Skeletal muscle satellite cell (primary cell): ENCODE data around the gene PTTG1IP.
"Not testable (repeated sequence)": the region's sequence is repeated elsewhere in the genome, so short reads cannot be mapped to it uniquely, and the experiment has no call there.

Experiments used
- H3K27me3 ChIP-seq: 2 replicates; pipeline ENCODE4 v1.7.0; 2013; ENCODE audit warnings: low read length; ENCODE audit not compliant: control insufficient read depth, insufficient read depth
- H3K36me3 ChIP-seq: 2 replicates; pipeline ENCODE4 v1.7.0; 2013; ENCODE audit warnings: mild to moderate bottlenecking, control low read depth, low read length; ENCODE audit not compliant: insufficient read depth
- H3K4me1 ChIP-seq: 2 replicates; pipeline ENCODE4 v1.7.0; 2013; ENCODE audit warnings: low read length; ENCODE audit not compliant: control insufficient read depth, insufficient read depth
- H3K4me2 ChIP-seq: 2 replicates; pipeline ENCODE4 v1.7.0; 2013; ENCODE audit warnings: mild to moderate bottlenecking, low read length
- H3K4me3 ChIP-seq: 2 replicates; pipeline ENCODE4 v1.7.0; 2013; ENCODE audit warnings: low read length
- H3K9ac ChIP-seq: 2 replicates; pipeline ENCODE4 v1.7.0; 2013; ENCODE audit warnings: mild to moderate bottlenecking, low read depth, low read length, moderate library complexity
- H3K9me3 ChIP-seq: replicated peaks from 2 replicates; pipeline ENCODE4 v1.7.0; 2013; ENCODE audit warnings: mild to moderate bottlenecking, control low read depth, low read length

PTTG1IP gene

GRCh38 chr21:44884097-44884496 lies 10.6 kb upstream of the PTTG1IP start:
- Histone ChIP-seq H3K4me1 (peaks cover 27% of the 10 kb centered on the region), H3K9ac (no peak overlapping the region), H3K36me3 (no peaks in the 10 kb centered on the region)

GRCh38 chr21:44883250-44883649 lies 9.8 kb upstream of the PTTG1IP start:
- no peak overlapping the region for H3K4me2 ChIP-seq
- H3K4me1 ChIP-seq = peaks cover 27% of the 10 kb centered on the region
- no peaks in the 10 kb centered on the region for H3K9me3 ChIP-seq
- H3K4me3 ChIP-seq = no peak overlapping the region
- no peak overlapping the region for H3K9ac ChIP-seq
- H3K27me3 ChIP-seq = no peaks in the 10 kb centered on the region
- H3K36me3 ChIP-seq = no peaks in the 10 kb centered on the region

More at GRCh38 chr21:44884097-44884496, 10.6 kb upstream of the PTTG1IP start:
- Histone ChIP-seq H3K9me3 (no peaks in the 10 kb centered on the region), H3K27me3 (no peaks in the 10 kb centered on the region), H3K4me3 (no peak overlapping the region), H3K4me2 (no peak overlapping the region)

GRCh38 chr21:44881198-44881872 lies 7.8 kb upstream of the PTTG1IP start:
- peaks cover 27% of the 10 kb centered on the region for H3K4me1 ChIP-seq
- H3K27me3 ChIP-seq = no peaks in the 10 kb centered on the region
- H3K4me3 ChIP-seq = peak overlapping the region; percentile 25
- no peaks in the 10 kb centered on the region for H3K9me3 ChIP-seq
- peak overlapping the region; percentile 22 for H3K9ac ChIP-seq
- peak overlapping the region; percentile 49 for H3K4me2 ChIP-seq
- H3K36me3 ChIP-seq = no peaks in the 10 kb centered on the region

- H3K9me3 ChIP-seq = no peaks in the 10 kb centered on the region
- peaks cover 27% of the 10 kb centered on the region for H3K4me1 ChIP-seq
- H3K9ac ChIP-seq = peak overlapping the region; percentile 22
- no peak overlapping the region for H3K4me3 ChIP-seq
- H3K4me2 ChIP-seq = peak overlapping the region; percentile 49
- H3K27me3 ChIP-seq = no peaks in the 10 kb centered on the region
- no peaks in the 10 kb centered on the region for H3K36me3 ChIP-seq
These were observed 7.1 kb upstream of the PTTG1IP start for GRCh38 chr21:44880405-44881197.

GRCh38 chr21:44879238-44879637 lies 5.7 kb upstream of the PTTG1IP start:
- peaks cover 39% of the 10 kb centered on the region for H3K4me1 ChIP-seq
- not testable (repeated sequence) for H3K9ac ChIP-seq, H3K9me3 ChIP-seq, H3K4me3 ChIP-seq, H3K4me2 ChIP-seq, H3K27me3 ChIP-seq, H3K36me3 ChIP-seq

- no peak overlapping the region for H3K4me3 ChIP-seq
- no peaks in the 10 kb centered on the region for H3K9me3 ChIP-seq
- peaks cover 41% of the 10 kb centered on the region for H3K4me1 ChIP-seq
- no peaks in the 10 kb centered on the region for H3K27me3 ChIP-seq
- no peak overlapping the region for H3K4me2 ChIP-seq
- no peak overlapping the region for H3K9ac ChIP-seq
- H3K36me3 ChIP-seq = no peaks in the 10 kb centered on the region
These were observed 4.8 kb upstream of the PTTG1IP start for GRCh38 chr21:44878053-44878982.

GRCh38 chr21:44876849-44877575 lies 3.5 kb upstream of the PTTG1IP start:
- peaks cover 36% of the 10 kb centered on the region for H3K4me1 ChIP-seq
- no peak overlapping the region for H3K4me3 ChIP-seq
- no peak overlapping the region for H3K9ac ChIP-seq
- no peaks in the 10 kb centered on the region for H3K36me3 ChIP-seq
- H3K4me2 ChIP-seq = no peak overlapping the region
- no peaks in the 10 kb centered on the region for H3K9me3 ChIP-seq
- H3K27me3 ChIP-seq = no peaks in the 10 kb centered on the region

- peak overlapping the region; percentile 88 for H3K4me3 ChIP-seq
- peak overlapping the region; percentile 86 for H3K9ac ChIP-seq
- no peaks in the 10 kb centered on the region for H3K27me3 ChIP-seq
These were observed 1.8 kb upstream of the PTTG1IP start for GRCh38 chr21:44875316-44875700.

GRCh38 chr21:44874497-44875315 lies 1.2 kb upstream of the PTTG1IP start:
- Histone ChIP-seq H3K4me2 (peak overlapping the region; percentile 77), H3K36me3 (no peaks in the 10 kb centered on the region), H3K9me3 (no peaks in the 10 kb centered on the region), H3K4me3 (peak overlapping the region; percentile 88), H3K27me3 (no peaks in the 10 kb centered on the region), H3K9ac (peak overlapping the region; percentile 86), H3K4me1 (peaks cover 38% of the 10 kb centered on the region)

More at GRCh38 chr21:44875316-44875700, 1.8 kb upstream of the PTTG1IP start:
- peaks cover 35% of the 10 kb centered on the region for H3K4me1 ChIP-seq
- no peaks in the 10 kb centered on the region for H3K36me3 ChIP-seq
- peak overlapping the region; percentile 77 for H3K4me2 ChIP-seq
- H3K9me3 ChIP-seq = no peaks in the 10 kb centered on the region

- H3K4me2 ChIP-seq = peak overlapping the region; percentile 77
- no peaks in the 10 kb centered on the region for H3K9me3 ChIP-seq
- no peaks in the 10 kb centered on the region for H3K36me3 ChIP-seq
- H3K4me3 ChIP-seq = peak overlapping the region; percentile 88
- H3K4me1 ChIP-seq = peaks cover 43% of the 10 kb centered on the region
- peak overlapping the region; percentile 86 for H3K9ac ChIP-seq
- H3K27me3 ChIP-seq = no peaks in the 10 kb centered on the region
These were observed 678 bp upstream of the PTTG1IP start for GRCh38 chr21:44874240-44874496.
